ENCODE results near the gene ATXN1. TPM values are rescaled to one million over a fixed set of nuclear protein-coding genes. Genes with fewer than 3 reads are reported as not detected.

Gene ATXN1
- total RNA-seq, 1 donor = 45.3 TPM

- TF ChIP-seq CTCF (IDR thresholded peaks at IDR 0.05; ENCODE audit: insufficient read depth, low read depth, low read length) = no peak
- no peak for DNase-seq (ENCODE audit: low read depth)
- no peak overlapping the region for H3K4me3 ChIP-seq (ENCODE audit: low read depth, low read length)
Measured at GRCh38 chr6:16336911-16337294, 424.4 kb downstream of the ATXN1 start.

GRCh38 chr6:16336056-16336818 lies 425.0 kb downstream of the ATXN1 start:
- no peak overlapping the region for H3K4me3 ChIP-seq (ENCODE audit: low read depth, low read length)
- no peak for TF ChIP-seq CTCF (IDR thresholded peaks at IDR 0.05; ENCODE audit: insufficient read depth, low read depth, low read length)
- no peak for DNase-seq (ENCODE audit: low read depth)

GRCh38 chr6:16335176-16335575 lies 426.1 kb downstream of the ATXN1 start:
- no peak overlapping the region for H3K4me3 ChIP-seq (ENCODE audit: low read depth, low read length)

GRCh38 chr6:16334671-16335070 lies 426.6 kb downstream of the ATXN1 start:
- no peak for TF ChIP-seq CTCF (IDR thresholded peaks at IDR 0.05; ENCODE audit: insufficient read depth, low read depth, low read length)
- DNase-seq (ENCODE audit: low read depth) = peak; percentile 98
- H3K4me3 ChIP-seq (ENCODE audit: low read depth, low read length) = no peak overlapping the region

More at GRCh38 chr6:16335176-16335575, 426.1 kb downstream of the ATXN1 start:
- no peak for TF ChIP-seq CTCF (IDR thresholded peaks at IDR 0.05; ENCODE audit: insufficient read depth, low read depth, low read length)
- DNase-seq (ENCODE audit: low read depth) = no peak

- no peak overlapping the region for H3K4me3 ChIP-seq (ENCODE audit: low read depth, low read length)
- DNase-seq (ENCODE audit: low read depth) = peak; percentile 70
- TF ChIP-seq CTCF (IDR thresholded peaks at IDR 0.05; ENCODE audit: insufficient read depth, low read depth, low read length) = no peak
Measured at GRCh38 chr6:16333580-16333979, 427.7 kb downstream of the ATXN1 start.

- peak; percentile 85 for DNase-seq (ENCODE audit: low read depth)
- TF ChIP-seq CTCF (IDR thresholded peaks at IDR 0.05; ENCODE audit: insufficient read depth, low read depth, low read length) = peak; percentile 92
- H3K4me3 ChIP-seq (ENCODE audit: low read depth, low read length) = no peak overlapping the region
Measured at GRCh38 chr6:16332175-16332542, 429.1 kb downstream of the ATXN1 start.
